GM23338 (cell line): ENCODE data around the gene DGKG.

Source experiments
- CTCF ChIP-seq, 2 experiments: fragments of 200-600 bp in 1 of 2; sonication (generic) in 1 of 2; conservative IDR thresholded peaks; 2 replicates each; pipeline versions ENCODE4 v1.5.1 to v1.6.1; 2016 to 2017; ENCODE audit warnings: antibody characterized with exemption in 2 of 2, low read depth in 2 of 2, mild to moderate bottlenecking in 2 of 2, moderate library complexity in 1 of 2
- EZH2 ChIP-seq: fragments of 200-600 bp; sonication (generic); IDR thresholded peaks from one replicate; pipeline ENCODE4 v1.8.0; 2017; ENCODE audit warnings: antibody characterized with exemption, mild to moderate bottlenecking, low read depth; ENCODE audit not compliant: unreplicated experiment
- POLR2AphosphoS5 ChIP-seq: IDR thresholded peaks from 2 replicates; pipeline ENCODE4 v1.6.1; 2016; ENCODE audit warnings: antibody characterized with exemption, low read depth

- TF ChIP-seq EZH2 (no peak), CTCF (conservative IDR thresholded peaks at IDR 0.05; ENCODE audit: low read depth in 2 of 2) (no peak), POLR2AphosphoS5 (no peak)
Observed at GRCh38 chr3:186110975-186111974, 250.8 kb downstream of the DGKG start.
